NB4 (cell line): ENCODE measurements around the gene FSIP1.

Source experiments
- CTCF ChIP-seq: IDR thresholded peaks from one replicate; pipeline ENCODE4 v1.5.1; 2012; ENCODE audit warnings: low read depth, low read length
- MYC ChIP-seq: IDR thresholded peaks from 2 replicates; pipeline ENCODE4 v1.6.1; 2011; ENCODE audit warnings: low read depth, low read length

- TF ChIP-seq CTCF (no peak), MYC (no peak)
These were observed 63.5 kb downstream of the FSIP1 start for GRCh38 chr15:39719109-39719508.
